Measurements from ENCODE around the gene OR5T3.
"Not testable (repeated sequence)": the region's sequence is repeated elsewhere in the genome, so short reads cannot be mapped to it uniquely, and the experiment has no call there.

Gene OR5T3

DNA sequence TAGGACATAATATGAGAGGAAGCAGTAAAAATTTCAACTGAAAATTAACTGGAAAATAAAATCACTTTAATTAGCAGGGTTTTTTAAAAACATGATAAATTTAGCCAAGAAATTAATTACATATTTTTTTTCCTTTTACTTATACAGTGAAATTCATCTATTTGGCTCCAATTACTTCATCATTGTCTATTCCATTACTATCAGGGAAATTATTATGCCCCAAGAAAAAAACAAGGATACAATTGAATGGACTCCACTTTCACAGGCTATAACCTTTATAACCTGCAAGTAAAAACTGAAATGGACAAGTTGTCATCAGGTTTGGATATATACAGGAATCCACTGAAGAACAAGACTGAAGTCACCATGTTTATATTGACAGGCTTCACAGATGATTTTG is at the start of gene OR5T3:
OR5T3 (plus strand) TSS at position 301 of the 400 bp plus-strand sequence; CDS start at position 301, 0 bp downstream.
- no peak for DNase-seq (ENCODE audit: low read depth)
- H3K4me3 ChIP-seq (ENCODE audit: low read length), result no peak within 1 kb of the TSS
- TF ChIP-seq, protein P1, sequence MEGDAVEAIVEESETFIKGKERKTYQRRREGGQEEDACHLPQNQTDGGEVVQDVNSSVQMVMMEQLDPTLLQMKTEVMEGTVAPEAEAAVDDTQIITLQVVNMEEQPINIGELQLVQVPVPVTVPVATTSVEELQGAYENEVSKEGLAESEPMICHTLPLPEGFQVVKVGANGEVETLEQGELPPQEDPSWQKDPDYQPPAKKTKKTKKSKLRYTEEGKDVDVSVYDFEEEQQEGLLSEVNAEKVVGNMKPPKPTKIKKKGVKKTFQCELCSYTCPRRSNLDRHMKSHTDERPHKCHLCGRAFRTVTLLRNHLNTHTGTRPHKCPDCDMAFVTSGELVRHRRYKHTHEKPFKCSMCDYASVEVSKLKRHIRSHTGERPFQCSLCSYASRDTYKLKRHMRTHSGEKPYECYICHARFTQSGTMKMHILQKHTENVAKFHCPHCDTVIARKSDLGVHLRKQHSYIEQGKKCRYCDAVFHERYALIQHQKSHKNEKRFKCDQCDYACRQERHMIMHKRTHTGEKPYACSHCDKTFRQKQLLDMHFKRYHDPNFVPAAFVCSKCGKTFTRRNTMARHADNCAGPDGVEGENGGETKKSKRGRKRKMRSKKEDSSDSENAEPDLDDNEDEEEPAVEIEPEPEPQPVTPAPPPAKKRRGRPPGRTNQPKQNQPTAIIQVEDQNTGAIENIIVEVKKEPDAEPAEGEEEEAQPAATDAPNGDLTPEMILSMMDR (conservative IDR thresholded peaks at IDR 0.05; ENCODE audit: low read depth, low read length), result no peak

DNA sequence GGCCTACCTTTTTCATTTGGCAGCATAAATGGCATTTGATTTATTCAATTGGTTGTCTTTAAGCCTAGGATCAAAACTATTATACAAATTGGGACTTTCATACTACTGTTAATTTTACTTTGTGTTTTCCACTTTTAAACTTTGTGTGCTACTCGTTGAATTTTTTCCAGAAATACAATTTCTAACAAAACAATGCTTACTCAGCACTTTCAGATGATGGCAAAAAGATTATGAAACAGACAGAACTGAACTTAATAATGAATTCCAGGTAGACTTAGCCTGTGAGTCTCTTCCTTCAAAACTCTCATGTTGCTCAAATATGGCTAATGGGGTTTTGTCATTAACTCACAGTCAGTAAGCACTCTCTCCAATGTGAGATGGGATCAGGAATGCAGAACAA is 44.3 kb upstream of the OR5T3 start:
- no peak for DNase-seq (ENCODE audit: low read depth)
- TF ChIP-seq, protein P1 (conservative IDR thresholded peaks at IDR 0.05; ENCODE audit: low read depth, low read length), result no peak

GRCh38 chr11:56214537-56214936 is 37.5 kb upstream of the OR5T3 start:
- TF ChIP-seq, protein P1 (conservative IDR thresholded peaks at IDR 0.05; ENCODE audit: low read depth, low read length), result no peak
- no peak for DNase-seq (ENCODE audit: low read depth)
- H3K4me3 ChIP-seq (ENCODE audit: low read length), result no peak overlapping the region

More for the DNA sequence above, 44.3 kb upstream of the OR5T3 start:
- no peak overlapping the region for H3K4me3 ChIP-seq (ENCODE audit: low read length)

GRCh38 chr11:56219735-56220134 is 32.3 kb upstream of the OR5T3 start:
- not testable (repeated sequence) for H3K4me3 ChIP-seq (ENCODE audit: low read length); DNase-seq (ENCODE audit: low read depth)

GRCh38 chr11:56234155-56234554 is 17.9 kb upstream of the OR5T3 start, which contains the start of gene OR5T2:
OR5T2 (minus strand) TSS chr11:56234255; CDS start chr11:56233062, 1,193 bp downstream.
- DNase-seq (ENCODE audit: low read depth), result no peak
- no peak within 1 kb of the TSS for H3K4me3 ChIP-seq (ENCODE audit: low read length)
- TF ChIP-seq, protein P1 (conservative IDR thresholded peaks at IDR 0.05; ENCODE audit: low read depth, low read length), result no peak

DNA sequence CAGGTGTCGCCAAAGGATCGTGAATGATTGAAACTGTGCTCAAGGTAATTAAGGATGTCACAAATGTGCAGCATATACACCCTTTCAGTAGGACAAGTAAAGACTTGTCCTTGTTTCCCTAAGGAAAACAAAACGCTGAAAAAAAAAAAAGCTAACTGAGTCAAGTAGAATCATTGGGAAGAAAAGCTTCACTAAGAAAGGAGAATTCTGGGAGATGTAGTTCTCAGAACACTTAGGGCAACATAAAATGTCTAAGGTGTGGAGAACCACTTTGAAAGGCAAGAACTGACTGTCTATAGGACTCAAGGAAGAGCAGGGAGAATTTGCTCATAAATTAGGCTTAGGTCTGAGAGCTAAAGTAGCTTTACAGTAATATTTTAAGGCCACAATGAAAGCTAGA is 19.0 kb downstream of the OR5T3 start:
- no peak overlapping the region for H3K4me3 ChIP-seq (ENCODE audit: low read length)
- TF ChIP-seq, protein P1 (conservative IDR thresholded peaks at IDR 0.05; ENCODE audit: low read depth, low read length), result no peak
- DNase-seq (ENCODE audit: low read depth), result no peak

DNA sequence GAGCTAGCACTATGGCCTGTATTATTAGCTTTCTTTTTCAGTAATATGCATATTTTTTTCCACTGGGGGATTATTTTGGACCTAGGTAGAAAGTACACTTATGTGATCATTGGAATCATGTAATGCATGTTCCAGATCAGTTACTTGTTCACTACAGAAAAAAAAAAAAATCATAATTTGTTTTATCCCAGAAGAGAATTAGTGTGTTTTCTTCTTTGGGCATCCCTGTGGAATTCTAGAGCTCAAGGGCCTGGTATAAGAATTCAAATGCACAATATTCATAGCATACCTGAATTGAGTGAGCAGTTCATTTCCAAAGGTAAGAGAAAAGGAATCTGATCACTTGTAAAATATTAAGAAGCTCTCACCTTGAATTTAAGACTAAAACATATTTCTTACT is 21.8 kb downstream of the OR5T3 start, which contains the start of gene OR5T1:
OR5T1 (plus strand) TSS at position 301 of the 400 bp plus-strand sequence. CDS start 1,485 bp downstream, outside the sequence.
- TF ChIP-seq, protein P1 (conservative IDR thresholded peaks at IDR 0.05; ENCODE audit: low read depth, low read length), result no peak
- H3K4me3 ChIP-seq (ENCODE audit: low read length), result no peak within 1 kb of the TSS
- DNase-seq (ENCODE audit: low read depth), result no peak
